HCT116 (cell line): ENCODE results near the gene NIPAL4. TPM values are rescaled to one million over a fixed set of nuclear protein-coding genes. Genes with fewer than 3 reads are reported as not detected.

ENCODE experiments used
- ATAC-seq: fragments of 200-7000 bp; cut with Tn5 transposase; 2 replicates; pipeline ENCODE4 v1.9.1; 2020; ENCODE audit warnings: mild to moderate bottlenecking, moderate library complexity
- BruUV-seq: library from RNA; stranded (reverse); fragments of 400-500 nt; replicated peaks from 2 replicates; lab custom pipeline; 2021; lab: Mats Ljungman, UMichigan
- CTCF ChIA-PET: fragments of 300-600 bp; sonication (Branson Sonifier 250); formaldehyde crosslinking; loops from one replicate; lab custom pipeline; 2021; ENCODE audit warnings: antibody characterized with exemption; lab: Charles Lee
- POLR2A ChIA-PET: fragments of 300-600, 350-600 bp; sonication (Branson Sonifier 250); formaldehyde crosslinking; loops from one replicate; lab custom pipeline; 2021; ENCODE audit warnings: antibody characterized with exemption; lab: Charles Lee
- RAD21 ChIA-PET, 2 experiments: fragments of 300-600 bp; sonication (Branson Sonifier 250); formaldehyde crosslinking; loops; one replicate each; lab custom pipeline; 2023; ENCODE audit warnings: low total read pairs in 2 of 2; ENCODE audit not compliant: uncharacterized antibody in 2 of 2, unreplicated experiment in 2 of 2, low non-redundant PET in 1 of 2; lab: Charles Lee
- DNase-seq: peaks from one replicate; pipeline ENCODE4 v3.0.0-alpha.2; 2010; ENCODE audit warnings: low read depth, low spot score
- H2AFZ ChIP-seq: fragments of 200-600 bp; shearing (Covaris generic), sonication (generic); 2 replicates; pipeline ENCODE4 v1.6.1; 2017; ENCODE audit warnings: low read depth, mixed run types, mixed read lengths, antibody characterized with exemption, low read length; ENCODE audit not compliant: poor library complexity, severe bottlenecking
- H3K27ac ChIP-seq: 2 replicates; pipeline ENCODE4 v1.5.1; 2012; ENCODE audit warnings: low read depth, low read length
- H3K27me3 ChIP-seq: fragments of 200-600 bp; sonication (generic); 2 replicates; pipeline ENCODE4 v1.6.1; 2016; ENCODE audit warnings: mixed run types, low read length, mixed read lengths; ENCODE audit not compliant: insufficient read depth
- H3K36me3 ChIP-seq, 2 experiments: fragments of 200-500 bp in 1 of 2; fragments of 200-600 bp in 1 of 2; sonication (Bioruptor generic) in 1 of 2; sonication (generic) in 1 of 2; 2 replicates each; pipeline versions ENCODE4 v1.5.1 to v1.6.1; 2014 to 2016; ENCODE audit warnings: low read length in 2 of 2, inconsistent platforms in 1 of 2, mixed read lengths in 1 of 2, mixed run types in 1 of 2; ENCODE audit not compliant: insufficient read depth in 2 of 2, control insufficient read depth in 1 of 2
- H3K4me1 ChIP-seq, 2 experiments: fragments of 200-600 bp in 1 of 2; sonication (generic) in 1 of 2; 2 replicates each; pipeline versions ENCODE4 v1.5.1 to v1.6.1; 2012 to 2017; ENCODE audit warnings: low read length in 2 of 2, inconsistent platforms in 1 of 2, mild to moderate bottlenecking in 1 of 2, mixed read lengths in 1 of 2, mixed run types in 1 of 2, moderate library complexity in 1 of 2; ENCODE audit not compliant: insufficient read depth in 2 of 2, control insufficient read depth in 1 of 2
- H3K4me2 ChIP-seq: fragments of 200-600 bp; sonication (generic); 2 replicates; pipeline ENCODE4 v1.6.1; 2017; ENCODE audit warnings: mixed run types, low read length, mixed read lengths
- H3K4me3 ChIP-seq, 2 experiments: fragments of 200-600 bp in 1 of 2; sonication (generic) in 1 of 2; replicated peaks in 1 of 2; 2 replicates each; pipeline ENCODE4 v1.5.1; 2011 to 2016; ENCODE audit warnings: low read length in 2 of 2, control low read depth in 1 of 2, low read depth in 1 of 2, mild to moderate bottlenecking in 1 of 2, mixed read lengths in 1 of 2, mixed run types in 1 of 2
- H3K79me2 ChIP-seq: fragments of 200-600 bp; sonication (generic); 2 replicates; pipeline ENCODE4 v1.6.1; 2017; ENCODE audit warnings: mild to moderate bottlenecking, mixed run types, low read length, moderate library complexity, mixed read lengths; ENCODE audit not compliant: insufficient read depth
- H3K9ac ChIP-seq: fragments of 200-600 bp; sonication (generic); 2 replicates; pipeline ENCODE4 v1.6.1; 2016; ENCODE audit warnings: low read length, mixed read lengths
- H3K9me2 ChIP-seq: fragments of 200-600 bp; sonication (generic), shearing (Covaris generic); 2 replicates; pipeline ENCODE4 v1.6.1; 2017; ENCODE audit warnings: mixed run types, mild to moderate bottlenecking, moderate library complexity; ENCODE audit not compliant: insufficient read depth
- H3K9me3 ChIP-seq, 2 experiments: fragments of 200-500 bp in 1 of 2; fragments of 200-600 bp in 1 of 2; sonication (Bioruptor generic) in 1 of 2; sonication (generic) in 1 of 2; 2 replicates each; pipeline ENCODE4 v1.6.1; 2014 to 2017; ENCODE audit warnings: low read length in 2 of 2, mixed read lengths in 2 of 2, inconsistent platforms in 1 of 2, low read depth in 1 of 2, mild to moderate bottlenecking in 1 of 2, mixed run types in 1 of 2, moderate library complexity in 1 of 2; ENCODE audit not compliant: control insufficient read depth in 1 of 2, insufficient read depth in 1 of 2
- H4K20me1 ChIP-seq: fragments of 200-600 bp; sonication (generic), shearing (Covaris generic); 2 replicates; pipeline ENCODE4 v1.6.1; 2017; ENCODE audit warnings: mixed run types, mild to moderate bottlenecking, moderate library complexity; ENCODE audit not compliant: insufficient read depth
- CBX3 ChIP-seq: IDR thresholded peaks from 2 replicates; pipeline ENCODE4 v1.6.1; 2012; ENCODE audit warnings: low read depth
- CEBPB ChIP-seq: IDR thresholded peaks from 2 replicates; pipeline ENCODE4 v1.6.1; 2012; ENCODE audit warnings: low read depth
- EGR1 ChIP-seq: IDR thresholded peaks from 2 replicates; pipeline ENCODE4 v1.6.1; 2012; ENCODE audit warnings: low read depth
- ELF1 ChIP-seq: IDR thresholded peaks from 2 replicates; pipeline ENCODE4 v1.6.1; 2012; ENCODE audit warnings: low read depth, borderline replicate concordance
- FOSL1 ChIP-seq: IDR thresholded peaks from 2 replicates; pipeline ENCODE4 v1.6.1; 2012; ENCODE audit warnings: low read depth
- JUND ChIP-seq: IDR thresholded peaks from 2 replicates; pipeline ENCODE4 v1.6.1; 2012
- POLR2A ChIP-seq: IDR thresholded peaks from 2 replicates; pipeline ENCODE4 v1.7.0; 2011; ENCODE audit warnings: borderline replicate concordance; ENCODE audit not compliant: insufficient read depth, insufficient read length; ENCODE audit errors: extremely low read depth
- POLR2AphosphoS5 ChIP-seq: IDR thresholded peaks from 2 replicates; pipeline ENCODE4 v1.6.1; 2011; ENCODE audit warnings: mild to moderate bottlenecking, low read depth, low read length, moderate library complexity
- RAD21 ChIP-seq: IDR thresholded peaks from 2 replicates; pipeline ENCODE4 v1.6.1; 2012; ENCODE audit warnings: low read depth, mild to moderate bottlenecking
- SIN3A ChIP-seq: IDR thresholded peaks from 2 replicates; pipeline ENCODE4 v1.6.1; 2012; ENCODE audit warnings: low read depth
- SP1 ChIP-seq: IDR thresholded peaks from 2 replicates; pipeline ENCODE4 v1.6.1; 2012; ENCODE audit warnings: low read depth
- SRF ChIP-seq: IDR thresholded peaks from 2 replicates; pipeline ENCODE4 v1.6.1; 2012; ENCODE audit warnings: low read depth
- TCF7L2 ChIP-seq: IDR thresholded peaks from 2 replicates; pipeline ENCODE4 v1.7.0; 2011; ENCODE audit warnings: borderline replicate concordance, inconsistent platforms; ENCODE audit not compliant: insufficient read depth, insufficient read length; ENCODE audit errors: extremely low read depth
- YY1 ChIP-seq: IDR thresholded peaks from 2 replicates; pipeline ENCODE4 v1.6.1; 2011; ENCODE audit warnings: low read length, low read depth, moderate library complexity, mild to moderate bottlenecking; ENCODE audit not compliant: insufficient replicate concordance; ENCODE audit errors: extremely low read depth
- ZNF274 ChIP-seq: fragments of 200-500 bp; sonication (Bioruptor generic); IDR thresholded peaks from 2 replicates; pipeline ENCODE4 v1.6.1; 2014; ENCODE audit warnings: mild to moderate bottlenecking, low read depth, low read length, inconsistent platforms
- intact Hi-C: fragments of 100-400 bp; cut with micrococcal nuclease; formaldehyde crosslinking; loops from 2 replicates; pipeline ENCODE4 v1.10.0; 2022
- total RNA-seq: library from RNA; stranded (reverse); gene quantifications from one replicate; pipeline ENCODE4 v1.2.1, GENCODE V29; 2021; ENCODE audit not compliant: unreplicated experiment
- TF ChIP-seq, protein P1 (sequence below): IDR thresholded peaks from 2 replicates; pipeline ENCODE4 v1.6.1; 2012
- TF ChIP-seq, protein P2 (sequence below): IDR thresholded peaks from 2 replicates; pipeline ENCODE4 v1.6.1; 2011; ENCODE audit warnings: mild to moderate bottlenecking, low read length, moderate library complexity; ENCODE audit not compliant: insufficient replicate concordance; ENCODE audit errors: extremely low read depth
- TF ChIP-seq, protein P3 (sequence below), 3 experiments: fragments of 200-600 bp in 1 of 3; sonication (generic) in 1 of 3; IDR thresholded peaks in 2 of 3; conservative IDR thresholded peaks in 1 of 3; 2 replicates each; pipeline ENCODE4 v1.5.1; 2012 to 2017; ENCODE audit warnings: low read depth in 2 of 3, low read length in 2 of 3, antibody characterized with exemption in 1 of 3, borderline replicate concordance in 1 of 3, control low read depth in 1 of 3, mild to moderate bottlenecking in 1 of 3, mixed read lengths in 1 of 3, mixed run types in 1 of 3, moderate library complexity in 1 of 3; ENCODE audit not compliant: insufficient read depth in 1 of 3

The NIPAL4 gene
- total RNA-seq, 1 experiment from 2014 or later, result 0.12 TPM

DNA sequence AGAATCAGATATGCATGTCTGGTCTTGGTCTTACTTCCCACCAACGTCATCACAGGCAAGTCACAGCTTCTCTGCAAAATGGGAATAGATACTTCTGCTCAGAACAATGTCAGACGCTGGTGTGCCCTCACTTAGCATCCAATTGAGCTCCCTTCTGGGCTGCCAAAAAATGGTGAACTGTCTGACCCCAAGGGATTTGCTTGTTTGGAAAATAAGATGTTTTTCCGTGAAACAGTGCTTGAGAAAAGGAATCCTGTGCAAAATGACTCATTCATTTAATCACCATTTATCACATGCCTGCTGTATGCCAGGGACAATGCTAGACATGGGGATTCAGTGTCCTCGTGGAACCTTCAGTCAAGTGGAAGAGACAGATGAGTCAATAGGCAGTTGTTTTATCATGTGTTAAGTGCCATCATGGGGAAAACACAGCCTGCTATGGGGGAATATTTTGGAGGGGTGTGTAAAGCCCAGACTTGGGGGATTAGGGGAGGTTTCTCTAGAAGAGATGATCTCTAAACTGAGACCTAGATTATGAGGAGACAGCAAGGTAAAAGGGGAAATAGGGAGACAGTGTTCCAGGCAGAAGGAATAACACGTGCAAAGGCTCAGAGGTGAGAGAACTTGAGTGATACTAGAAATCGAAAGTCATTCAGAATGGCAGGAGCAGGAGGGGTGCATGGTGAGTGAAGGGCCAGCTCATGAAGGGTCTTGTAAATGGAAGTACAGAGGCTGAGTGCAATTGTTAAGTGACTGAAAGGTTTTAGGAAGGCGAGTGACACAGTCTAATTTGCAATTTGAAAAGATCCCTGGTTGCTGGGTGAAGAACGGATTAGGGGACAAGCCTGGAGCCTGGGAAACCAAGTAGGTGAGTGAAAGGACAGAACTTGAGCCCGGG is 3.9 kb downstream of the NIPAL4 start (continued):
- TF ChIP-seq SIN3A (no peak), TCF7L2 (no peak), RAD21 (no peak), ELF1 (no peak), EGR1 (no peak)

DNA sequence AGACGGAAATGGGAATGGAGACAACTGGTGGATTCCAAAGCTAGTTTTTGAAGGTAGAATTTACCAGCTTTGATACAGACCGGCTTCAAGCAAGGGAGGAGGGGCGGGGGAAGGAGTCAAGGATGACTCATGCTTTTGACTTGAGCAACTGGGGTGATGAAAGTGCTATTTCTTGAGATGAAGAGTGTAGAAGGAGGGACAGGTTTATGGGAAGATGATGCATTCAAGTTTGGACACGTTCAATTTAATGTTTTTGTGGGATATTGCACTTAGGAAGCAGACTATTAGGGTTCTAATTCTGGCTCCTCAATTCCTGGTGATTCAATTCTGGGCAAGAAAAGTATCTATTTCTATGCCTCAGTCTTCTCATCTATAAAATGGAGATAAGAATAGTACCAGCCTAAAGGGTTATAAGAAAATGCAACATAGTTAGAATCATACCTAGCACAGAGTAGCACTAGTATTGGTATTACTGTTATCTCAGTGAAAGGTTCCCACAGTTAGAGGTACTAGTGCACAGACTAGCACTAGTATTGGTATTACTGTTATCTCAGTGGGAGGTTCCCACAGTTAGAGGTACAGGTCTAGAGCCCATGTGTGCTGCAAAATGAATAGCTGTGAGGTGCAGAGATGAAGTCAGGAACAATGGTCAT is 4.6 kb downstream of the NIPAL4 start:
- no peaks in the 10 kb centered on the region for H3K79me2 ChIP-seq
- intact Hi-C loops, result no loop called here
- no peaks in the 10 kb centered on the region for H3K36me3 ChIP-seq
- ChIA-PET RAD21 (interaction anchor here in 1 of 2 experiments (0.6 to 1.4 kb wide), 3 partner anchors 33 to 210 kb away, joined by 3 read pairs; no protein-coding TSS in a partner anchor), CTCF (interaction anchor here (0.9 to 1.8 kb wide), 4 partner anchors 32 to 122 kb away, joined by 3 to 4 read pairs (median 4); no protein-coding TSS in a partner anchor), POLR2A (interaction anchor here (1.0 to 1.5 kb wide), 2 partner anchors 58 to 74 kb away, joined by 3 read pairs; no protein-coding TSS in a partner anchor)
- no peaks in the 10 kb centered on the region for H4K20me1 ChIP-seq
- peaks cover 24 to 41% of the 10 kb centered on the region in 2 experiments for H3K4me1 ChIP-seq
- H3K27ac ChIP-seq, result peak overlapping the region; percentile 48
- no peaks in the 10 kb centered on the region for H3K9me2 ChIP-seq
- H3K4me2 ChIP-seq, result peak overlapping the region; percentile 69
- H3K9ac ChIP-seq, result peak overlapping the region; percentile 31
- ATAC-seq, result peak; percentile 83
- peak overlapping the region; percentile 19 for H2AFZ ChIP-seq
- BruUV-seq, result no TSS peak
- DNase-seq, result peak; percentile 76
- H3K4me3 ChIP-seq, result peak overlapping the region in 1 of 2 experiments; percentile 26; a peak in 2 of 4 replicates
- no peaks in the 10 kb centered on the region for H3K9me3 ChIP-seq
- H3K27me3 ChIP-seq, result no peaks in the 10 kb centered on the region
- TF ChIP-seq CEBPB (peak; percentile 98), RAD21 (0 out of 2 replicates have a peak, but pooled peaks have one; percentile 6), ELF1 (no peak), ZNF274 (no peak), YY1 (peak; percentile 7), POLR2AphosphoS5 (peak; percentile 42; the same call in 1 of the 2 replicates), CBX3 (peak; percentile 89), JUND (peak; percentile 96), FOSL1 (peak; percentile 94), SIN3A (peak; percentile 32; the same call in 1 of the 2 replicates), EGR1 (no peak), SP1 (peak; percentile 90), POLR2A (no peak), TCF7L2 (peak; percentile 95), SRF (no peak; the same call in 1 of the 2 replicates)
- TF ChIP-seq, protein P1, sequence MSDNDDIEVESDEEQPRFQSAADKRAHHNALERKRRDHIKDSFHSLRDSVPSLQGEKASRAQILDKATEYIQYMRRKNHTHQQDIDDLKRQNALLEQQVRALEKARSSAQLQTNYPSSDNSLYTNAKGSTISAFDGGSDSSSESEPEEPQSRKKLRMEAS, result peak; percentile 34
- TF ChIP-seq, protein P2, sequence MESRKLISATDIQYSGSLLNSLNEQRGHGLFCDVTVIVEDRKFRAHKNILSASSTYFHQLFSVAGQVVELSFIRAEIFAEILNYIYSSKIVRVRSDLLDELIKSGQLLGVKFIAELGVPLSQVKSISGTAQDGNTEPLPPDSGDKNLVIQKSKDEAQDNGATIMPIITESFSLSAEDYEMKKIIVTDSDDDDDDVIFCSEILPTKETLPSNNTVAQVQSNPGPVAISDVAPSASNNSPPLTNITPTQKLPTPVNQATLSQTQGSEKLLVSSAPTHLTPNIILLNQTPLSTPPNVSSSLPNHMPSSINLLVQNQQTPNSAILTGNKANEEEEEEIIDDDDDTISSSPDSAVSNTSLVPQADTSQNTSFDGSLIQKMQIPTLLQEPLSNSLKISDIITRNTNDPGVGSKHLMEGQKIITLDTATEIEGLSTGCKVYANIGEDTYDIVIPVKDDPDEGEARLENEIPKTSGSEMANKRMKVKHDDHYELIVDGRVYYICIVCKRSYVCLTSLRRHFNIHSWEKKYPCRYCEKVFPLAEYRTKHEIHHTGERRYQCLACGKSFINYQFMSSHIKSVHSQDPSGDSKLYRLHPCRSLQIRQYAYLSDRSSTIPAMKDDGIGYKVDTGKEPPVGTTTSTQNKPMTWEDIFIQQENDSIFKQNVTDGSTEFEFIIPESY, result no peak
- TF ChIP-seq, protein P3, sequence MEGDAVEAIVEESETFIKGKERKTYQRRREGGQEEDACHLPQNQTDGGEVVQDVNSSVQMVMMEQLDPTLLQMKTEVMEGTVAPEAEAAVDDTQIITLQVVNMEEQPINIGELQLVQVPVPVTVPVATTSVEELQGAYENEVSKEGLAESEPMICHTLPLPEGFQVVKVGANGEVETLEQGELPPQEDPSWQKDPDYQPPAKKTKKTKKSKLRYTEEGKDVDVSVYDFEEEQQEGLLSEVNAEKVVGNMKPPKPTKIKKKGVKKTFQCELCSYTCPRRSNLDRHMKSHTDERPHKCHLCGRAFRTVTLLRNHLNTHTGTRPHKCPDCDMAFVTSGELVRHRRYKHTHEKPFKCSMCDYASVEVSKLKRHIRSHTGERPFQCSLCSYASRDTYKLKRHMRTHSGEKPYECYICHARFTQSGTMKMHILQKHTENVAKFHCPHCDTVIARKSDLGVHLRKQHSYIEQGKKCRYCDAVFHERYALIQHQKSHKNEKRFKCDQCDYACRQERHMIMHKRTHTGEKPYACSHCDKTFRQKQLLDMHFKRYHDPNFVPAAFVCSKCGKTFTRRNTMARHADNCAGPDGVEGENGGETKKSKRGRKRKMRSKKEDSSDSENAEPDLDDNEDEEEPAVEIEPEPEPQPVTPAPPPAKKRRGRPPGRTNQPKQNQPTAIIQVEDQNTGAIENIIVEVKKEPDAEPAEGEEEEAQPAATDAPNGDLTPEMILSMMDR (IDR thresholded peaks at IDR 0.05 in 2 of 3, conservative IDR thresholded peaks at IDR 0.05 in 1 of 3; ENCODE audit: borderline replicate concordance in 1 of 3, insufficient read depth in 1 of 3, low read depth in 2 of 3, low read length in 2 of 3), result no peak
